OCI-LY1 (cell line): ENCODE measurements around the gene MTRFR.
"Not testable (repeated sequence)": the region's sequence is repeated elsewhere in the genome, so short reads cannot be mapped to it uniquely, and the experiment has no call there.

Source experiments
- H2AFZ ChIP-seq: fragments of 200-600 bp; sonication (generic), shearing (Covaris generic); 2 replicates; pipeline ENCODE4 v1.6.0; 2014; ENCODE audit warnings: antibody characterized with exemption, mild to moderate bottlenecking, low read length
- H3F3A ChIP-seq: fragments of 200-600 bp; sonication (generic), shearing (Covaris generic); 2 replicates; pipeline ENCODE4 v1.6.0; 2014; ENCODE audit warnings: mild to moderate bottlenecking, antibody characterized with exemption, low read length, moderate library complexity; ENCODE audit not compliant: insufficient read depth
- H3K27ac ChIP-seq: fragments of 200-600 bp; sonication (generic); 2 replicates; pipeline ENCODE4 v1.5.1; 2014; ENCODE audit warnings: low read length, mixed run types, mild to moderate bottlenecking, low read depth; ENCODE audit not compliant: poor library complexity, severe bottlenecking
- H3K27me3 ChIP-seq: fragments of 200-600 bp; sonication (generic); 2 replicates; pipeline ENCODE4 v1.6.0; 2014; ENCODE audit warnings: antibody characterized with exemption, mild to moderate bottlenecking, low read length, moderate library complexity; ENCODE audit not compliant: insufficient read depth
- H3K36me3 ChIP-seq: fragments of 200-600 bp; sonication (generic); 2 replicates; pipeline ENCODE4 v1.6.1; 2014; ENCODE audit warnings: mild to moderate bottlenecking, antibody characterized with exemption, low read length, moderate library complexity, mixed read lengths; ENCODE audit not compliant: insufficient read depth
- H3K4me1 ChIP-seq: fragments of 200-600 bp; sonication (generic); 2 replicates; pipeline ENCODE4 v1.5.1; 2014; ENCODE audit warnings: mild to moderate bottlenecking, low read length, moderate library complexity; ENCODE audit not compliant: insufficient read depth, severe bottlenecking
- H3K4me2 ChIP-seq: fragments of 200-600 bp; sonication (generic), shearing (Covaris generic); 2 replicates; pipeline ENCODE4 v1.6.1; 2014; ENCODE audit warnings: low read length
- H3K4me3 ChIP-seq: fragments of 200-600 bp; sonication (generic); 2 replicates; pipeline ENCODE4 v1.5.1; 2014; ENCODE audit warnings: low read length, low read depth, mild to moderate bottlenecking, mixed read lengths; ENCODE audit not compliant: poor library complexity, severe bottlenecking
- H3K79me2 ChIP-seq: fragments of 200-600 bp; shearing (Covaris generic); 2 replicates; pipeline ENCODE4 v1.6.1; 2016; ENCODE audit warnings: mixed run types, low read length, mixed read lengths; ENCODE audit not compliant: insufficient read depth
- H3K9ac ChIP-seq: fragments of 200-600 bp; sonication (generic), shearing (Covaris generic); 2 replicates; pipeline ENCODE4 v1.6.1; 2014; ENCODE audit warnings: mild to moderate bottlenecking, low read length, mixed read lengths
- H3K9me2 ChIP-seq: fragments of 200-600 bp; sonication (generic), shearing (Covaris generic); 2 replicates; pipeline ENCODE4 v1.6.1; 2014; ENCODE audit warnings: low read depth, mild to moderate bottlenecking, low read length, mixed read lengths
- H3K9me3 ChIP-seq: fragments of 200-600 bp; shearing (Covaris generic); 2 replicates; pipeline ENCODE4 v1.6.1; 2014; ENCODE audit warnings: low read length, mixed read lengths
- H4K20me1 ChIP-seq: fragments of 200-600 bp; sonication (generic), shearing (Covaris generic); 2 replicates; pipeline ENCODE4 v1.6.0; 2016; ENCODE audit warnings: mild to moderate bottlenecking, low read length; ENCODE audit not compliant: insufficient read depth
- CTCF ChIP-seq: fragments of 200-600 bp; sonication (generic), shearing (Covaris generic); IDR thresholded peaks from 2 replicates; pipeline ENCODE4 v1.5.1; 2017; ENCODE audit warnings: mild to moderate bottlenecking, antibody characterized with exemption, low read length, moderate library complexity, mixed read lengths
- EZH2 ChIP-seq: fragments of 200-600 bp; sonication (generic), shearing (Covaris generic); IDR thresholded peaks from 2 replicates; pipeline ENCODE4 v1.8.0; 2017; ENCODE audit warnings: borderline replicate concordance, mixed run types, mild to moderate bottlenecking, antibody characterized with exemption, low read length, moderate library complexity, mixed read lengths

Gene MTRFR

GRCh38 chr12:123242116-123242904 is 9.1 kb downstream of the MTRFR start:
- Histone ChIP-seq H3K79me2 (peaks cover 51% of the 10 kb centered on the region), H3F3A (peaks cover 3% of the 10 kb centered on the region; the same call in 1 of the 2 replicates), H3K4me1 (peaks cover 21% of the 10 kb centered on the region), H4K20me1 (no peaks in the 10 kb centered on the region), H3K27me3 (no peaks in the 10 kb centered on the region), H3K4me2 (peak overlapping the region; percentile 19; the same call in 1 of the 2 replicates), H3K4me3 (no peak overlapping the region), H3K9me2 (no peaks in the 10 kb centered on the region), H3K9me3 (no peaks in the 10 kb centered on the region), H3K9ac (no peak overlapping the region; the same call in 1 of the 2 replicates), H3K27ac (peak overlapping the region; percentile 74), H2AFZ (no peak overlapping the region), H3K36me3 (peaks cover 76% of the 10 kb centered on the region)
- TF ChIP-seq CTCF (no peak), EZH2 (no peak)

GRCh38 chr12:123243671-123244262 is 10.5 kb downstream of the MTRFR start:
- H3F3A ChIP-seq = no peaks in the 10 kb centered on the region
- H3K36me3 ChIP-seq = peaks cover 78% of the 10 kb centered on the region
- H3K9ac ChIP-seq = no peak overlapping the region
- H3K4me1 ChIP-seq = peaks cover 16% of the 10 kb centered on the region
- no peak overlapping the region for H3K4me2 ChIP-seq
- H3K9me3 ChIP-seq = no peaks in the 10 kb centered on the region
- peaks cover 57% of the 10 kb centered on the region for H3K79me2 ChIP-seq
- no peaks in the 10 kb centered on the region for H3K27me3 ChIP-seq
- TF ChIP-seq EZH2 = no peak
- TF ChIP-seq CTCF = no peak
- H3K9me2 ChIP-seq = no peaks in the 10 kb centered on the region
- no peak overlapping the region for H3K27ac ChIP-seq
- no peaks in the 10 kb centered on the region for H4K20me1 ChIP-seq
- H2AFZ ChIP-seq = no peak overlapping the region
- no peak overlapping the region for H3K4me3 ChIP-seq

GRCh38 chr12:123245678-123246077 is 12.4 kb downstream of the MTRFR start:
- no peaks in the 10 kb centered on the region for H3K9me2 ChIP-seq
- H3F3A ChIP-seq = no peaks in the 10 kb centered on the region
- H3K9me3 ChIP-seq = no peaks in the 10 kb centered on the region
- no peak overlapping the region for H3K27ac ChIP-seq
- H3K27me3 ChIP-seq = no peaks in the 10 kb centered on the region
- TF ChIP-seq EZH2 (no peak), CTCF (no peak)
- no peak overlapping the region for H2AFZ ChIP-seq
- no peaks in the 10 kb centered on the region for H4K20me1 ChIP-seq
- H3K4me1 ChIP-seq = peaks cover 22% of the 10 kb centered on the region
- H3K36me3 ChIP-seq = peaks cover 75% of the 10 kb centered on the region
- H3K9ac ChIP-seq = no peak overlapping the region
- H3K4me2 ChIP-seq = no peak overlapping the region
- H3K4me3 ChIP-seq = no peak overlapping the region
- H3K79me2 ChIP-seq = peaks cover 56% of the 10 kb centered on the region

- peaks cover 62% of the 10 kb centered on the region for H3K79me2 ChIP-seq
- not testable (repeated sequence) for H2AFZ ChIP-seq, H4K20me1 ChIP-seq, H3K4me3 ChIP-seq, H3K9ac ChIP-seq, H3K4me1 ChIP-seq, H3K27ac ChIP-seq, H3K4me2 ChIP-seq, H3K27me3 ChIP-seq, H3K9me2 ChIP-seq, H3F3A ChIP-seq, H3K9me3 ChIP-seq
- H3K36me3 ChIP-seq = peaks cover 71% of the 10 kb centered on the region
Observed at GRCh38 chr12:123248129-123248528, 14.9 kb downstream of the MTRFR start.

GRCh38 chr12:123248996-123249741 is 15.9 kb downstream of the MTRFR start:
- not testable (repeated sequence) for H3K9me2 ChIP-seq, H4K20me1 ChIP-seq, H2AFZ ChIP-seq, H3K9ac ChIP-seq, H3K4me2 ChIP-seq, H3K27me3 ChIP-seq, H3K27ac ChIP-seq, H3K4me1 ChIP-seq, H3K9me3 ChIP-seq, H3K4me3 ChIP-seq, H3F3A ChIP-seq
- peaks cover 56% of the 10 kb centered on the region for H3K79me2 ChIP-seq
- peaks cover 74% of the 10 kb centered on the region for H3K36me3 ChIP-seq
